ENCODE data around the gene ARID3A.
"Not testable (repeated sequence)": the region's sequence is repeated elsewhere in the genome, so short reads cannot be mapped to it uniquely, and the experiment has no call there.

DNA sequence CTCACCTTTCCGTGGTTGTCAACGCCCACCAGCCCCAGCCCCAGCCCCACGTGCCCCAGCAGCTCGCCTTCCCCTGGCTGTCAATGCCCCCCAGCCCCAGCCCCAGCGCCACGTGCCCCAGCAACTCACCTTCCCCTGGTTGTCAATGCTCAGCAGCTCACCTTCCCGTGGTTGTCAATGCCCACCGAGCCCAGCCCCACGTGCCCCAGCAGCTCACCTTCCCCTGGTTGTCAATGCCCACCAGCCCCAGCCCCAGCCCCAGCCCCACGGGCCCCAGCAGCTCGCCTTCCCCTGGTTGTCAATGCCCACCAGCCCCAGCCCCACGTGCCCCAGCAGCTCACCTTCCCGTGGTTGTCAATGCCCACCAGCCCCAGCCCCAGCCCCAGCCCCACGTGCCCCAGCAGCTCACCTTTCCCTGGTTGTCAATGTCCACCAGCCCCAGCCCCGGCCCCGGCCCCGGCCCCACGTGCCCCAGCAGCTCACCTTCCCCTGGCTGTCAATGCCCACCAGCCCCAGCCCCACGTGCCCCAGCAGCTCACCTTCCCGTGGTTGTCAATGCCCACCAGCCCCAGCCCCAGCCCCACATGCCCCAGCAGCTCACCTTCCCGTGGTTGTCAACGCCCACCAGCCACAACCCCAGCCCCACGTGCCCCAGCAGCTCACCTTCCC lies 47.7 kb upstream of the ARID3A start:
- TF ChIP-seq, protein P1, sequence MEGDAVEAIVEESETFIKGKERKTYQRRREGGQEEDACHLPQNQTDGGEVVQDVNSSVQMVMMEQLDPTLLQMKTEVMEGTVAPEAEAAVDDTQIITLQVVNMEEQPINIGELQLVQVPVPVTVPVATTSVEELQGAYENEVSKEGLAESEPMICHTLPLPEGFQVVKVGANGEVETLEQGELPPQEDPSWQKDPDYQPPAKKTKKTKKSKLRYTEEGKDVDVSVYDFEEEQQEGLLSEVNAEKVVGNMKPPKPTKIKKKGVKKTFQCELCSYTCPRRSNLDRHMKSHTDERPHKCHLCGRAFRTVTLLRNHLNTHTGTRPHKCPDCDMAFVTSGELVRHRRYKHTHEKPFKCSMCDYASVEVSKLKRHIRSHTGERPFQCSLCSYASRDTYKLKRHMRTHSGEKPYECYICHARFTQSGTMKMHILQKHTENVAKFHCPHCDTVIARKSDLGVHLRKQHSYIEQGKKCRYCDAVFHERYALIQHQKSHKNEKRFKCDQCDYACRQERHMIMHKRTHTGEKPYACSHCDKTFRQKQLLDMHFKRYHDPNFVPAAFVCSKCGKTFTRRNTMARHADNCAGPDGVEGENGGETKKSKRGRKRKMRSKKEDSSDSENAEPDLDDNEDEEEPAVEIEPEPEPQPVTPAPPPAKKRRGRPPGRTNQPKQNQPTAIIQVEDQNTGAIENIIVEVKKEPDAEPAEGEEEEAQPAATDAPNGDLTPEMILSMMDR (conservative IDR thresholded peaks at IDR 0.05; ENCODE audit: low read depth, low read length): not testable (repeated sequence)
- TF ChIP-seq EZH2phosphoT487 (IDR thresholded peaks at IDR 0.05; ENCODE audit: borderline replicate concordance, low read length): not testable (repeated sequence)
